Ecto neural progenitor cell (in vitro differentiated cells): ENCODE data around the gene CHST1.

Experiments used
- DNase-seq: peaks from one replicate; pipeline ENCODE4 v3.0.0-alpha.2; 2018; ENCODE audit warnings: low spot score

CHST1 gene

DNA sequence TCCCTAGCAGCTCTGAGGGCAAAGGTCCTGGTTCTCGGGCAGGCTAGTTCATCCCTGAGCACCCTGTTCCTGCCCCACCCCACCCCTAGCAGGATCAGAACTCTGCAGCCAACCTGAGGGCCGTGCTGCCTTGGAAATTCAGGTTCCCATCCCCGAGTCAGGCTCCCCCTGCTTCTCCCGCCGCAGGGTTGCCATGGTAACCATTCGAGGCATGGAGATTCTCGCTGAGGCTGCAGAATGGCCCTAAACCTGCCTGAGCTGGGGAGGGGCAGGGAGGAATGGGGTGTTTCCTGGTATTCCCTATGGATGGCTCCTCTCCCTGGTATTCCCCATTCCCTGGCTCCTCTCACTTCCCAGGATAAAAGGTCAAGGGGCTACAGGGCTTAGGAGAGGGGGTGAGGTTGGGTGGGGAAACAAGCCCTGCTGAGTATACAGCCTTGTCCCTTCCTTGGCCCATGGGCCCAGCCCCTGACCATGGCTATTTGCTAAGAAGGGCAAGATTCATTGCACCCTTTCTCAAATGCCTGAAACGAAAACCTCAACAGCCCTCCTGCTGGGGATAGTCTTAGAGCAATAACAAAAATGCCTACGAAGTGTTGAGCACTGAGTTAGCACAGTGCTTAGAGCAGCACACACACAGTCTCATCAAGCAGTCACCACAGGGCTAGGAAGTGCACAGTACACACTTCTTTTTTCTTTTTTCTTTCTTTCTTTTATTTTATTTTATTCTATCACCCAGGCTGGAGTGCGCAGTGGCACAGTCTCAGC, 58.7 kb downstream of the CHST1 start:
- DNase-seq = peak; percentile 86

DNA sequence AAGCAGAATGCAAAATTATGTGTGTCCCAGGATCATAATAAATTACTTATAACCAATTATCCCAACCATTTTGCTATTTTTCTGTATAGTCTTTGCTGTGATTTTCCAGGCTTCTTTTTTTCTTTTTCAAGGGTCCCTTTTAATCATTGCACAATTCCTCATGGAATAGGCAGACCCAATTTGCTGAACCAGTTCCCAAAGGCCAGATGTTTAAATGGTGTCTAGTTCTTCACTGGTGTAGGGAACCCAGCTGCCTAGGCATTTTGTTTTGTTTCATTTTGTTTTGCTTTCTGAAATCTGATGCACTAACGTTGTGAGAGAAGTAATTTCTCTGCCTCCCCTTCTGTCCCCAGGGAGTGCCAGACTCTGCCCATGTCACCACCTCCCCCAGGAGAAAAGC, 60.4 kb downstream of the CHST1 start:
- no peak for DNase-seq

DNA sequence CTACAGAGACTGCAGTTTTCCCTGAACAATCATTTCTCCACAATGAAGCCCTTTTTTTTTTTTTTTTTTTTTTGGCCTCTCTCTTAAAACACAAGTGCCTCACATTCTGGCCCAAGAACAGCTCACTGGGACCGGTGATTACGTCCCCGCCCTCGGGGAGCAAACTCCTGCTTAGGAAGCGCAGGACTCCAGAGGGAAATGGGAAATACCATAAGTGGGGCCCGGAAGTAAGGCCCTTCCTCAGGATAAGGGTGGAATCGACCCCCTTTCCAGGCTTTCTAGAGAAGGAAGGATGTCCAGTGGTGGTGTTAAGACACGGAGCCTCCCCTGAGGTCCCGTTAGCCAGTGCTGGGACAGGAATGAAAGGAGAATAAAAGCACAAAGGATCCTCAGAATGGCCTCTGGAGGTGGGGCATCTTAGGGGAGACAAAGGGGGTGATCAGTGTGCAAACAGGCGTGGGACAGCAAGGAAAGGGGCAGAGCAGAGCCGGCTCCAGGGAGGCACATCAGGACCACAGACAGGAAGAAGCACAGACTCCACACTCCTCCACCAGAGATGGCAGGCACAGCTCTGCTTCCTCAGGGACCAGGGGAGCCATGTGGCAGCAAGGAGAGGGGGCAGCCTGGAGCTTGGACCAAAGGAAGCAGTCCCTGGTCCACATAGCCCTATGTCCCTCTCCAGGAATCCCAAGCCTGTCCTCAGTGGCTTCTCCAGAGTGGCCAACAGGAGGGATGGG, 61.3 kb downstream of the CHST1 start:
- DNase-seq = peak; percentile 47

GRCh38 chr11:45599161-45599943, 66.1 kb downstream of the CHST1 start:
- DNase-seq = no peak
